Smooth muscle cell (in vitro differentiated cells): ENCODE data around the gene SLC24A4. TPM values are rescaled to one million over a fixed set of nuclear protein-coding genes. Genes with fewer than 3 reads are reported as not detected.

Experiments
- DNase-seq: peaks from one replicate; lab custom pipeline; 2025; ENCODE audit not compliant: unreplicated experiment; lab: John Stamatoyannopoulos, UW
- H2AFZ ChIP-seq: fragments of 200-600 bp; sonication (generic); 2 replicates; pipeline ENCODE4 v1.6.0; 2016; ENCODE audit warnings: antibody characterized with exemption, low read depth, mild to moderate bottlenecking
- H3F3A ChIP-seq: fragments of 200-600 bp; sonication (generic); 2 replicates; pipeline ENCODE4 v1.6.0; 2017; ENCODE audit warnings: antibody characterized with exemption, low read depth
- H3K27ac ChIP-seq: fragments of 200-600 bp; sonication (generic); 2 replicates; pipeline ENCODE4 v1.5.1; 2016; ENCODE audit warnings: low read depth, mild to moderate bottlenecking
- H3K27me3 ChIP-seq: fragments of 200-600 bp; sonication (generic); 2 replicates; pipeline ENCODE4 v1.6.1; 2016; ENCODE audit warnings: low read depth, mild to moderate bottlenecking
- H3K36me3 ChIP-seq: fragments of 200-600 bp; sonication (generic); 2 replicates; pipeline ENCODE4 v1.5.1; 2016; ENCODE audit warnings: low read depth
- H3K4me1 ChIP-seq: fragments of 200-600 bp; sonication (generic); 2 replicates; pipeline ENCODE4 v1.5.1; 2016; ENCODE audit warnings: low read depth
- H3K4me2 ChIP-seq: fragments of 200-600 bp; sonication (generic); 2 replicates; pipeline ENCODE4 v1.6.0; 2016; ENCODE audit warnings: mild to moderate bottlenecking
- H3K4me3 ChIP-seq: fragments of 200-600 bp; sonication (generic); 2 replicates; pipeline ENCODE4 v1.5.1; 2016; ENCODE audit warnings: mild to moderate bottlenecking
- H3K79me2 ChIP-seq: fragments of 200-600 bp; sonication (generic); 2 replicates; pipeline ENCODE4 v1.6.0; 2016; ENCODE audit warnings: low read depth, mild to moderate bottlenecking
- H3K9ac ChIP-seq: fragments of 200-600 bp; sonication (generic); 2 replicates; pipeline ENCODE4 v1.6.0; 2016; ENCODE audit warnings: low read depth
- H3K9me3 ChIP-seq: fragments of 200-600 bp; sonication (generic); replicated peaks from 2 replicates; pipeline ENCODE4 v1.5.1; 2016; ENCODE audit warnings: low read depth
- H4K20me1 ChIP-seq: fragments of 200-600 bp; sonication (generic); 2 replicates; pipeline ENCODE4 v1.6.0; 2016; ENCODE audit warnings: low read depth
- WGBS: methylation state at CpG from one replicate; pipeline ENCODE4 v1.1.7; 2016; ENCODE audit warnings: low lambda C conversion rate; 5-methylcytosine and 5-hydroxymethylcytosine counted together
- polyA plus RNA-seq: library from polyadenylated mRNA; unstranded; fragments of >200 nt; fragmentation: Nextera tagmentation; extraction: Ambion mirVana; gene quantifications from 2 replicates; pipeline ENCODE4 v1.2.1, GENCODE V29; 2016
- total RNA-seq: library from RNA; depleted of rRNA; stranded (reverse); fragments of >200 nt; gene quantifications from 2 replicates; pipeline ENCODE4 v1.2.3, GENCODE V29; 2014
- TF ChIP-seq, protein P1 (sequence below): fragments of 200-600 bp; sonication (generic); IDR thresholded peaks from 2 replicates; pipeline ENCODE4 v1.5.1; 2017; ENCODE audit warnings: borderline replicate concordance, mild to moderate bottlenecking, antibody characterized with exemption; ENCODE audit not compliant: insufficient read depth, poor library complexity, severe bottlenecking

Gene SLC24A4
- total and polyA plus RNA-seq, 2 experiments from 2014 or later: 0.58 TPM; not detected in 1

DNA sequence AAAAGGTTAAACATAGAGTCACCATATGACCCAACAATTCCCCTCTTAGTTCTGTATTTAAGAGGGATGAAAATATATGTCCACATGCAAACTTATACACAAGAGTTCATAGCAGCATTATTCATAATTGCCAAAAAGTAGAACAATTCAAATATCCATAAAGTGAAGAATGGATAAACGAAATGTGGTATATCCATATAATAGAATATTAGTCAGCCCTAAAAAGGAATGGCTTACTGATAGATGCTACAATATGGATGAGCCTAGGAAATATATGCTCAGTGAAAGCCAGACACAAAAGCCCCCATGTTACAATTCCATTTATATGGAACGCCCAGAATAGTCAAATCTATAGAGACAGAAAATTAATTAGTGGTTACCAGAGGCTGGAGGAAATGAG lies 146.6 kb downstream of the SLC24A4 start:
- Histone ChIP-seq H3K4me2 (no peak overlapping the region), H3K4me3 (no peak overlapping the region), H3K9me3 (no peaks in the 10 kb centered on the region), H3K79me2 (no peaks in the 10 kb centered on the region), H3K27me3 (no peaks in the 10 kb centered on the region), H3K4me1 (no peaks in the 10 kb centered on the region), H3K9ac (no peak overlapping the region), H3F3A (no peaks in the 10 kb centered on the region), H4K20me1 (no peaks in the 10 kb centered on the region), H2AFZ (no peak overlapping the region), H3K27ac (no peak overlapping the region), H3K36me3 (no peaks in the 10 kb centered on the region)
- TF ChIP-seq, protein P1, sequence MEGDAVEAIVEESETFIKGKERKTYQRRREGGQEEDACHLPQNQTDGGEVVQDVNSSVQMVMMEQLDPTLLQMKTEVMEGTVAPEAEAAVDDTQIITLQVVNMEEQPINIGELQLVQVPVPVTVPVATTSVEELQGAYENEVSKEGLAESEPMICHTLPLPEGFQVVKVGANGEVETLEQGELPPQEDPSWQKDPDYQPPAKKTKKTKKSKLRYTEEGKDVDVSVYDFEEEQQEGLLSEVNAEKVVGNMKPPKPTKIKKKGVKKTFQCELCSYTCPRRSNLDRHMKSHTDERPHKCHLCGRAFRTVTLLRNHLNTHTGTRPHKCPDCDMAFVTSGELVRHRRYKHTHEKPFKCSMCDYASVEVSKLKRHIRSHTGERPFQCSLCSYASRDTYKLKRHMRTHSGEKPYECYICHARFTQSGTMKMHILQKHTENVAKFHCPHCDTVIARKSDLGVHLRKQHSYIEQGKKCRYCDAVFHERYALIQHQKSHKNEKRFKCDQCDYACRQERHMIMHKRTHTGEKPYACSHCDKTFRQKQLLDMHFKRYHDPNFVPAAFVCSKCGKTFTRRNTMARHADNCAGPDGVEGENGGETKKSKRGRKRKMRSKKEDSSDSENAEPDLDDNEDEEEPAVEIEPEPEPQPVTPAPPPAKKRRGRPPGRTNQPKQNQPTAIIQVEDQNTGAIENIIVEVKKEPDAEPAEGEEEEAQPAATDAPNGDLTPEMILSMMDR: no peak
- DNase-seq: no peak
- WGBS: 99% methylated on average over 2 of the region's 2 CpGs

DNA sequence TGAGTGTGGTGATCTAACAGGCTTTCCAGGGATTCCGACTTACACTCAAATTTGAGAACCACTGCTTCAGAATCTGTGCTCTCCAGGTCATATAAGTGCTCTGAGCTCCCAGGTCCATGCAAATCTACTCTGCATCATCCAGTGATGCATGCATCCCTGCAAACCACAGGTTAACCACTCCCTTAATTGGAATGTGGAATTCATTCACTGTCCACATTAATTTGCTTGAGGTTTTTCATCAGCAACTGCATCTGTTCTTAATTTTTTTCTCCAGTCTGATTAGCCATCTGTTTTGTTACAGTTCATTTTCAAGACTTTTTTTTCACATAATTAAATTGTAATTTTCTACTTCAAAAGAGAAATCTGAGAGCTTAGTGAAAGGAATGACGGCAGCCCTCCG lies 147.2 kb downstream of the SLC24A4 start:
- Histone ChIP-seq H3K4me1 (no peaks in the 10 kb centered on the region), H3F3A (no peaks in the 10 kb centered on the region), H3K79me2 (no peaks in the 10 kb centered on the region), H3K27me3 (no peaks in the 10 kb centered on the region), H2AFZ (no peak overlapping the region), H3K4me2 (no peak overlapping the region), H3K9ac (no peak overlapping the region), H3K9me3 (no peaks in the 10 kb centered on the region), H3K4me3 (no peak overlapping the region), H3K27ac (no peak overlapping the region), H4K20me1 (no peaks in the 10 kb centered on the region), H3K36me3 (no peaks in the 10 kb centered on the region)
- DNase-seq: no peak
- TF ChIP-seq, protein P1: no peak
- 83% methylated on average over 3 of the region's 3 CpGs for WGBS

DNA sequence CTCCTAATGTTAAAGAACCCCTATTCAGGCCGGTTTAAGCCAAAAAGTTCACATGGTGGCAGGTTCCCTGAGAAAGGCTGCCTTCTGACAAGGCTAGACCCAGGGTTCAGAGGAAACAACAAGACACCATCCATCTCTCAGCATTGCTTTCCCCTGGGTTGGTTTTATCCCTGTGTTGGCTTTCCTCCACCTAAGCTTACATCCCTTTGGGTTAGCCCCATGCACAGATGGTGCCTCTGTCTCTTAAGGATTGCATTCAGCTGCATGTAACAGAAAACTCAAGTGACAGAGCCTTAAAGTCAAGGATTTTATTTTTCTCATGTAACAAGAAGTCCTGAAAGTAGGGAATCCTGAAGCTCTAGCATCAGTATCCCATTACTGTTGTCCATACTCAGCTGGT lies 147.8 kb downstream of the SLC24A4 start:
- Histone ChIP-seq H2AFZ (no peak overlapping the region), H3K9ac (no peak overlapping the region), H3K79me2 (no peaks in the 10 kb centered on the region), H3K4me3 (no peak overlapping the region), H3K9me3 (no peaks in the 10 kb centered on the region), H3K36me3 (no peaks in the 10 kb centered on the region), H3K27me3 (no peaks in the 10 kb centered on the region), H4K20me1 (no peaks in the 10 kb centered on the region), H3K27ac (no peak overlapping the region), H3K4me2 (no peak overlapping the region), H3K4me1 (no peaks in the 10 kb centered on the region), H3F3A (no peaks in the 10 kb centered on the region)
- WGBS: 92% methylated on average over 1 of the region's 1 CpG
- TF ChIP-seq, protein P1: no peak
- no peak for DNase-seq

DNA sequence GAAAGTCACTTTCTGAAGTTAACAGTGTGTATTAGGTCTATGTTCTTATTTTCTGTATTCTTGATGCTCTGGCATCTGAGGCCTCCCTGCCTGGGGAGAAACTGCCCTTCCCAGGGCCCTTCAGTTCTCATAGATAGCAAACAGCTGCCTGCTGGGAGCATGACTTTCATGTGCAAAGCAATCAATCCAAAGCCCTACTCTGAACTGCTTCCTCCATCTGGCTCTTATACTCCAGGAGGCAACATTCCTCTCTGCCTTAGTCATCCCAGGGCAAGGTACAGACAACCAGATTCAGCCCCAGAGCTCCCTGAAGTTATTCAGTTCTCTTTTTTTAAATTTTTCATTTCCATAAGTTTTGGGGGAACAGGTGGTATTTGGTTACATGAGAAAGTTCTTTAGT lies 149.0 kb downstream of the SLC24A4 start:
- Histone ChIP-seq H3K36me3 (no peaks in the 10 kb centered on the region), H3K27ac (no peak overlapping the region), H3K9ac (no peak overlapping the region), H3F3A (no peaks in the 10 kb centered on the region), H3K9me3 (no peaks in the 10 kb centered on the region), H3K4me1 (no peaks in the 10 kb centered on the region), H3K27me3 (no peaks in the 10 kb centered on the region), H3K4me2 (no peak overlapping the region), H4K20me1 (no peaks in the 10 kb centered on the region), H3K4me3 (no peak overlapping the region), H2AFZ (no peak overlapping the region), H3K79me2 (no peaks in the 10 kb centered on the region)
- TF ChIP-seq, protein P1: no peak
- no peak for DNase-seq
